RWPE2 (cell line): ENCODE measurements around the gene SLC8A1.

Source experiments
- ATAC-seq: fragments of 200-7000 bp; cut with Tn5 transposase; 3 replicates; pipeline ENCODE4 v1.9.1; 2021; ENCODE audit warnings: low read depth
- DNase-seq: peaks from one replicate; pipeline ENCODE4 v3.0.0-alpha.2; 2020; ENCODE audit warnings: low spot score
- H3K27ac ChIP-seq: fragments of 450-650 bp; 2 replicates; pipeline ENCODE4 v1.5.1; 2017; ENCODE audit warnings: mild to moderate bottlenecking; ENCODE audit not compliant: poor library complexity, severe bottlenecking
- H3K27me3 ChIP-seq: fragments of 250-450 bp; sonication (Bioruptor Pico); 2 replicates; pipeline ENCODE4 v1.5.1; 2021; ENCODE audit warnings: mild to moderate bottlenecking, moderate library complexity; ENCODE audit not compliant: insufficient read depth, poor library complexity, severe bottlenecking
- H3K36me3 ChIP-seq: fragments of 250-450 bp; sonication (Bioruptor Pico); 2 replicates; pipeline ENCODE4 v1.5.1; 2020; ENCODE audit warnings: low read depth, mild to moderate bottlenecking, moderate library complexity
- H3K4me1 ChIP-seq: fragments of 250-450 bp; sonication (Bioruptor Pico); 2 replicates; pipeline ENCODE4 v1.5.1; 2021; ENCODE audit warnings: mild to moderate bottlenecking, moderate library complexity; ENCODE audit not compliant: insufficient read depth, poor library complexity, severe bottlenecking
- H3K4me3 ChIP-seq: fragments of 250-450 bp; sonication (Bioruptor Pico); 2 replicates; pipeline ENCODE4 v1.5.1; 2021; ENCODE audit warnings: mild to moderate bottlenecking, moderate library complexity; ENCODE audit not compliant: severe bottlenecking
- H3K9me3 ChIP-seq: fragments of 250-450 bp; sonication (Bioruptor Pico); 2 replicates; pipeline ENCODE4 v1.5.1; 2021; ENCODE audit warnings: mild to moderate bottlenecking, moderate library complexity; ENCODE audit not compliant: severe bottlenecking
- CTCF ChIP-seq: fragments of 450-650 bp; IDR thresholded peaks from one replicate; pipeline ENCODE4 v1.5.1; 2017; ENCODE audit warnings: mild to moderate bottlenecking, moderate library complexity; ENCODE audit not compliant: poor library complexity, severe bottlenecking

Gene SLC8A1

GRCh38 chr2:40318921-40319320 lies 133.0 kb downstream of the SLC8A1 start:
- no peak overlapping the region for H3K27ac ChIP-seq
- no peak for ATAC-seq
- H3K9me3 ChIP-seq = peaks cover 7% of the 10 kb centered on the region

GRCh38 chr2:40317761-40318160 lies 134.1 kb downstream of the SLC8A1 start:
- DNase-seq (no peak), ATAC-seq (no peak)
- Histone ChIP-seq H3K9me3 (peaks cover 7% of the 10 kb centered on the region), H3K36me3 (no peaks in the 10 kb centered on the region), H3K27ac (no peak overlapping the region), H3K27me3 (no peaks in the 10 kb centered on the region), H3K4me3 (no peak overlapping the region), H3K4me1 (peaks cover 18% of the 10 kb centered on the region)
- no peak for TF ChIP-seq CTCF

More at GRCh38 chr2:40318921-40319320, 133.0 kb downstream of the SLC8A1 start:
- Histone ChIP-seq H3K4me1 (peaks cover 18% of the 10 kb centered on the region), H3K36me3 (no peaks in the 10 kb centered on the region), H3K27me3 (no peaks in the 10 kb centered on the region), H3K4me3 (no peak overlapping the region)
- no peak for TF ChIP-seq CTCF
- DNase-seq = no peak

GRCh38 chr2:40317046-40317445 lies 134.8 kb downstream of the SLC8A1 start:
- Histone ChIP-seq H3K4me1 (peaks cover 18% of the 10 kb centered on the region), H3K36me3 (no peaks in the 10 kb centered on the region), H3K9me3 (peaks cover 7% of the 10 kb centered on the region), H3K27me3 (no peaks in the 10 kb centered on the region), H3K27ac (peak overlapping the region; percentile 6), H3K4me3 (no peak overlapping the region)
- peak; percentile 83 for ATAC-seq
- TF ChIP-seq CTCF = no peak
- no peak for DNase-seq

- peaks cover 7% of the 10 kb centered on the region for H3K9me3 ChIP-seq
- peak overlapping the region; percentile 6 for H3K27ac ChIP-seq
- H3K36me3 ChIP-seq = no peaks in the 10 kb centered on the region
- ATAC-seq = no peak
- TF ChIP-seq CTCF = no peak
- no peak overlapping the region for H3K4me3 ChIP-seq
- peaks cover 18% of the 10 kb centered on the region for H3K4me1 ChIP-seq
- DNase-seq = no peak
- H3K27me3 ChIP-seq = no peaks in the 10 kb centered on the region
These were observed 135.3 kb downstream of the SLC8A1 start for GRCh38 chr2:40316620-40317019.

GRCh38 chr2:40315683-40316082 lies 136.2 kb downstream of the SLC8A1 start:
- no peaks in the 10 kb centered on the region for H3K36me3 ChIP-seq
- TF ChIP-seq CTCF = no peak
- ATAC-seq = peak; percentile 53; the same call in 1 of the 3 replicates
- DNase-seq = no peak
- peaks cover 18% of the 10 kb centered on the region for H3K4me1 ChIP-seq
- peaks cover 7% of the 10 kb centered on the region for H3K9me3 ChIP-seq
- H3K27me3 ChIP-seq = no peaks in the 10 kb centered on the region
- H3K4me3 ChIP-seq = no peak overlapping the region
- no peak overlapping the region for H3K27ac ChIP-seq
